ENCODE data around the gene EPHA7.

The EPHA7 gene

GRCh38 chr6:93319304-93319703, 100.1 kb downstream of the EPHA7 start:
- DNase-seq: no peak

GRCh38 chr6:93318121-93318520, 101.2 kb downstream of the EPHA7 start:
- no peak for DNase-seq

GRCh38 chr6:93317592-93317991, 101.8 kb downstream of the EPHA7 start:
- no peak for DNase-seq

- DNase-seq: no peak
Measured at GRCh38 chr6:93307505-93308409, 111.6 kb downstream of the EPHA7 start.

- no peak for DNase-seq
Measured at GRCh38 chr6:93305088-93305487, 114.3 kb downstream of the EPHA7 start.

DNA sequence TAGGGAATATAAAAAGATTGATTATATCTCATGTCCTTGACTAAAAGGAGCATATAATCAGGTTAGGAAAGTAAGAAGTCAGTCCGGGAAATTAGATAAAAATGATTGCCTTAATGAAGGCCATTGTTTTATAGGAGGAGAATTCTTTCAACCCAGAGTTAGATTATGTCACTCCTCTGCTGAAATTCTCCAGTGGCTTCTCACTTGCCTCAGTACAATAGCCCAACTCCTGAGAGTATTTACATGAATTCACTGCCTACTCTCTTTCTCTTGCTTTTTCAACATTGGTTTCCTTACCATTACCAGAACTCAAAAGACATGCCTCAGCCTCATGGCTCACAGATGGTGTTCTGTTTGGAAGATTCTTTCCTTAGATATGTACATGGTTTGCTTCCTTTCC, 114.9 kb downstream of the EPHA7 start:
- DNase-seq: no peak

DNA sequence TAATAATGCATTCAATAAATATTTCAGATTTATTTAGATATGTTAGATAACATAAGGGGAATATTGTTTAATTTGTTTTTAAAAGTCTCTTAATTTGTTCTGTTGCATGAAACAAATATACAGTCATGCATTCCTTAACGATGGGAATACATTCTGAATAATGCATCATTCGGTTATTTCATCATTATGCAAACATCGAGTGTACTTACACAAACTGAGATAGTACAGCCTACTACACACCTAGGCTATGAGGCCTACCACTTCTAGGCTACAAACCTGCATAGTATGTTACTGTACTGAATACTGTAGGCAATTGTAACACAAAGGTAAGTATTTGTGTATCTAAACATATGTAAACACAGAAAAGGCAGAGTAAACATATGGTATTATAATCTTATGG, 118.7 kb downstream of the EPHA7 start:
- DNase-seq: no peak

GRCh38 chr6:93299622-93300021, 119.7 kb downstream of the EPHA7 start:
- no peak for DNase-seq

DNA sequence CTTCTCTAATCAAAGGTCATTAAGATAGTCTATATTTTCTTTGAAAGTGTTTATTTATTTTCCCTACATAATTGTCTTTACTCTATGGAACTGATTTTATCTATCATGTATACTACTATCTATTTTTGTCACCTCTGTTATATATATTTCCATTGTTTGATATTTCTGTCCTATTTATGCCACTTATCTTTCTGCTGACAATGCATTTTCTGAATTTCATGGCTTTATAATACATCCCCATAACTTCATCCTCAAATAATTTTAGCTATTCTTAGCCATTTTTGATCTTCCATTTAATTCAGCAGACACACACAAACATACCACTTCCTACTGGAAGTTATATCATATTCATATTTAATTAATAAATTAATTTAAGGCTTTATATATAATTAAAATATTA, 123.7 kb downstream of the EPHA7 start:
- DNase-seq: no peak

- no peak for DNase-seq
Measured at GRCh38 chr6:93294879-93295278, 124.5 kb downstream of the EPHA7 start.

DNA sequence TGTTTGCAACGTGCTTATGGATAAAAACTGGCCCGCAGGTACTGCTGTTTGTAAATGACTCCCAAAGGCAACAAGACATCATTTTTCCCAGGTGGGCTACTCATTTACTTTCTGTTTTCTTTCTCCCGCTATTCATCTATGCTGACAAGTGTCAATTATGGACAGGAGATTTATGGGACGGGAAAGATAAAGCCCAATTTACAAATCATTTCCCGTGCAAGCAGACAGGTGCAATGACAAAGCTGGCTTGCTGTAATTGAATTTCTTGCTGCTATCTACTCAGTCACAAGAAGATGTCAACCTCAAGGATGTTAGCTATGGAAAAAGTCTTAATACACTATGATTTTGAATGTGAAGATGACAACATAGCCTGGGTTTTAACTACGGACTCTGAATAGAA, 125.5 kb downstream of the EPHA7 start:
- no peak for DNase-seq

GRCh38 chr6:93293460-93293859, 125.9 kb downstream of the EPHA7 start:
- DNase-seq: no peak

DNA sequence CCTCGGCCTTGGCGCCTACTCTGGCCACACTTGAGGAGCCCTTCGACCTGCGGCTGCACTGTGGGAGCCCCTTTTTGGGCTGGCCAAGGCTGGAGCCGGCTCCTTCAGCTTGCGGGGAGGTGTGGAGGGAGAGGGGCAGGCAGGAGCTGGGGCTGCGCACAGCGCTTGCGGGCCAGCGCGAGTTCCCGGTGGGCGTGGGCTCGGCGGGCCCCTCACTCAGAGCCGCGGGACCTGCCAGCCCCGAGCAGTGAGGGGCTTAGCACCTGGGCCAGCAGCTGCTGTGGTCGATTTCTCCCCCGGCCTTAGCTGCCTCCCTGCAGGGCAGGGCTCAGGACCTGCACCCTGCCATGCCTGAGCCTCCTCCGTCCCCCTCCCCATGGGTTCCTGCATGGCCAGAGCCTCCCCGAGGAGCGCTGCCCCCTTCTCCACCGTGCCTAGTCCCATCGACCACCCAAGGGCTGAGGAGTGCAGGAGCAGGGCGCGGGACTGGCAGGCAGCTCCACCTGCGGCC, 136.8 kb downstream of the EPHA7 start:
- no peak for DNase-seq

- no peak for DNase-seq
Measured at GRCh38 chr6:93278241-93278640, 141.1 kb downstream of the EPHA7 start.

DNA sequence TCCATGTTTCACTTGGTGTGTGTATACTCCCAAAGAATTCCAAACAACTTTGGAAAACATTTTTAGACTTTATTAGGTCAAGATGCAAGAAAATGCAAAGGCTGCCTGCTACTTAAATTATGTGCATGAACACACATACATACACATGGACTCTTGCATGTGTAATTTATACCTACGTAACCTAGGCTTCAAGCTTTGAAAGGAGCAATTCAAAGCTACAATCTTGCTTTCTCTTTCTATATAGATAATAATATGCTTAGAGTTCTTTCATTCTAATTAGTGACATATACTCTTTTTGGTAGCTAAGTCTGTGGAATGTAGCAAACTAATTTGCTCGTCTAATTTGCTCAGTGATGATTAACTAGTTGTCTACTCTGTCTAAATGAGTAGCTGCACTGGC, 146.5 kb downstream of the EPHA7 start:
- no peak for DNase-seq

- no peak for DNase-seq
Measured at GRCh38 chr6:93272211-93272610, 147.1 kb downstream of the EPHA7 start.

DNA sequence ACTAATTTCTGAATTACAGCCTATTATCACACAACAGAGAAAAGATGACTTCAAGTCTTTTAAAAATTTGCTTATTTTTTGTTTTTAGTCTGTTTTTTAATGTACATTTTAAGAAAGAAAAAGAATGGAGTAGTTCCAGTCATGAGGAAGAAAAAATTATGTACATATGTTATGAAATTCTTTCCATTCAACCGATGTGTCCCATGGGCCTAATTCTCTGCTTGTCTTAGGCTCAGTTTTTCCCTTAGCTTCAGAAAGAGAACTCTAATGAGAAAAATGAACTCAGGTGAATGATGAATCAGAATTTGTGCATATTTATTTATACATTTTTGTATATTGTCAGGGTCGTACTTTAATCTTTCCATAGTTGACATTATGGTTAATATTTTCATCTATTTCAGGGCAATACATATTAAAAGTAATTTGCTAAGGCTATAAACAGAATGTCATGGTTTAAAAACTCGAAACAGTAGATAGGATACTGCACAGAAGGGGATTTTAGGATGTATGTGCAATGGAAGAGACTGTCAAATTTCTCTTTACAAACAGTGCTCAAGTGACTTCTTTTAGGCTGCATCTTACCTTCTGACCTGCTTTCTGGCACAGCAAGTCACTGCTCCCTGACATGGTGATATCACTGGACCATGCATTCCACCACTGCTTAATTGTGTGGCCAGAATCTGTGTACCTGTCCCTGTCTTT, 153.1 kb downstream of the EPHA7 start:
- DNase-seq: no peak

DNA sequence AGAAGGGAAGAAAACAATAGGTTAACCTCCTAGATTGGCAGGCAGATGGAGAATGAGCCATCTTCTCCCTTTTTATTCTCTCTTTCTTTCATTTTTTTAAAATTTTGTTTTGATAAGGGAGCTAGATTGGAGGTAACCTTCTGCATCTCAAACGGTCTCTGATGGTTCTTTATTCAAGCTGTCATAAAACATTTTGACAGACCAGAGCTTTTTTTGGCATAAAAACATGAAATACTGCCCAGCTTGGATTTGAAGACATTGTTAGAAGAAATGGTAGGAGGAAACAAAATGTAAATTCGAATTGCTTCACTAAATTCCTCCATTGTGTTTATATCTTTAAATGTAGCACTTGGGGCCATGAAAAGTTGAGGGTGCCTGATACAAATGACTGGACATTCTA, 158.5 kb downstream of the EPHA7 start:
- DNase-seq: no peak

GRCh38 chr6:93259332-93259731, 160.0 kb downstream of the EPHA7 start:
- DNase-seq: no peak

- DNase-seq: no peak
Measured at GRCh38 chr6:93252930-93253329, 166.4 kb downstream of the EPHA7 start.

GRCh38 chr6:93248631-93249030, 170.7 kb downstream of the EPHA7 start:
- DNase-seq: no peak

DNA sequence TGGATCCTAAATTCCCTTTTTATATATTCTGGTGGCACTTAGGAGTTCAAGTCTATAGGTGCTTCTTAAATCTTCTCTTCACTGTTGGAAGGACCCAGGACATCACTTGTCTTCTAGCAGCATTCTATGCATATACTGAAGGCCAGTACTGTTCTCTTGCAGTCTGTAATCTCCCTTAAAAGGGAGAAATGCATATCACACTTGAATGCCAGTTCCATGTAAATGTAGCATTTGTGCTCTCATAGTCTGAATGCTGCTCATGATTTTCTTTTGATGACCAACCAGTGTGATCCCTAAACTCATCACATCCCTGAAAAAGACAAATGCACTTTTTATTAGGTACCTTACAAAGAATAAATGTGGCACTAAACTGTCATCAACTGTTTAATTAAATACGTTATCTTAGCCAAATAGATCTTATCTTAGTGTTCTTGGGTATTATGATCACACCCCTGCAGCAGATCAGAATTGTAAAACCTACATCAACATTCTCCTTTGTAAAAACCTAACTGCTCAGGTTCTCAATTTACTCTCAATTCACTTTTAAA, 176.1 kb downstream of the EPHA7 start:
- DNase-seq: no peak

- DNase-seq: no peak
Measured at GRCh38 chr6:93242049-93242448, 177.3 kb downstream of the EPHA7 start.

GRCh38 chr6:93238632-93239031, 180.7 kb downstream of the EPHA7 start:
- DNase-seq: no peak

Data from stimulated activated CD4-positive, alpha-beta T cell treated with anti-CD3 and anti-CD28 coated beads, Interleukin-1b, Interleukin-23, amount 100 ng/mL, for 48 hours (primary cell).